ENCODE data around the gene POU2F2.

The POU2F2 gene

GRCh38 chr19:42037649-42038048 is 94.6 kb downstream of the POU2F2 start:
- no peak overlapping the region for H3K4me3 ChIP-seq (ENCODE audit: low read depth, low read length)
- no peak for TF ChIP-seq CTCF (IDR thresholded peaks at IDR 0.05; ENCODE audit: low read depth, low read length, missing control alignments)
- DNase-seq (ENCODE audit: low read depth): no peak

All from GM12864 (cell line).